ENCODE results near the gene TRABD. TPM values are rescaled to one million over a fixed set of nuclear protein-coding genes. Genes with fewer than 3 reads are reported as not detected.
A peak's percentile ranks its signal among the peaks of the same experiment; 100 is the strongest.

Gene TRABD
- total RNA-seq, 4 donors from 2014 or later: 18.3 to 31.0 (median 22.3) TPM

DNA sequence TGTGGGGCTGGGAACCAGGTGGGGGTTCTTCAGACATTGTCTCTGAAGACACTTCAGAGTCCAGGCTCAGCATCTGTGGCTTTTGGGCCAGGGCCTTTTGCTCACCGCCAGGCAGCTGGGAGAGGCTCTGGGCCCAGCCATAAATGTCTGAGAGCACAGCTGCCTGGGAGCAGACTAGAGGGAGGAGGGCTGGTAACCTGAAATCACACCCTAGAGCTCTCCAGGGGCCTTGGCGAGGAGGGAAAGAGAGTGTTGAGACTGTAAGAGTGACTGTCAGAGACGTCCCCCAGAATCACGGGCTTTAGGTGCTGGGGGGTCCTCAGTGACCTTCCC lies 4.1 kb downstream of the TRABD start:
- no peaks in the 10 kb centered on the region for H3K27me3 ChIP-seq
- peak overlapping the region; percentile 68 to 79 (median 76) for H3K27ac ChIP-seq (replicated peaks in 1 of 4)
- H3K36me3 ChIP-seq: peaks cover 5 to 23% (median 19%) of the 10 kb centered on the region in 4 donors
- TF ChIP-seq POLR2A (IDR thresholded peaks at IDR 0.05; ENCODE audit: low read depth) (no peak), EP300 (IDR thresholded peaks at IDR 0.05) (no peak), POLR2AphosphoS5 (IDR thresholded peaks at IDR 0.05) (no peak)
- TF ChIP-seq, protein P1, sequence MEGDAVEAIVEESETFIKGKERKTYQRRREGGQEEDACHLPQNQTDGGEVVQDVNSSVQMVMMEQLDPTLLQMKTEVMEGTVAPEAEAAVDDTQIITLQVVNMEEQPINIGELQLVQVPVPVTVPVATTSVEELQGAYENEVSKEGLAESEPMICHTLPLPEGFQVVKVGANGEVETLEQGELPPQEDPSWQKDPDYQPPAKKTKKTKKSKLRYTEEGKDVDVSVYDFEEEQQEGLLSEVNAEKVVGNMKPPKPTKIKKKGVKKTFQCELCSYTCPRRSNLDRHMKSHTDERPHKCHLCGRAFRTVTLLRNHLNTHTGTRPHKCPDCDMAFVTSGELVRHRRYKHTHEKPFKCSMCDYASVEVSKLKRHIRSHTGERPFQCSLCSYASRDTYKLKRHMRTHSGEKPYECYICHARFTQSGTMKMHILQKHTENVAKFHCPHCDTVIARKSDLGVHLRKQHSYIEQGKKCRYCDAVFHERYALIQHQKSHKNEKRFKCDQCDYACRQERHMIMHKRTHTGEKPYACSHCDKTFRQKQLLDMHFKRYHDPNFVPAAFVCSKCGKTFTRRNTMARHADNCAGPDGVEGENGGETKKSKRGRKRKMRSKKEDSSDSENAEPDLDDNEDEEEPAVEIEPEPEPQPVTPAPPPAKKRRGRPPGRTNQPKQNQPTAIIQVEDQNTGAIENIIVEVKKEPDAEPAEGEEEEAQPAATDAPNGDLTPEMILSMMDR (IDR thresholded peaks at IDR 0.05): no peak
- peak overlapping the region; percentile 42 to 61 (median 52) for H3K4me3 ChIP-seq
- no peak for DNase-seq (ENCODE audit: extremely low spot score)
- intact Hi-C loops (cut with DNase I): no loop called here
- WGBS: 18% methylated on average over 4 of the region's 4 CpGs
- no peaks in the 10 kb centered on the region for H3K9me3 ChIP-seq
- H3K4me1 ChIP-seq: peaks cover 39 to 71% (median 57%) of the 10 kb centered on the region in 4 donors

DNA sequence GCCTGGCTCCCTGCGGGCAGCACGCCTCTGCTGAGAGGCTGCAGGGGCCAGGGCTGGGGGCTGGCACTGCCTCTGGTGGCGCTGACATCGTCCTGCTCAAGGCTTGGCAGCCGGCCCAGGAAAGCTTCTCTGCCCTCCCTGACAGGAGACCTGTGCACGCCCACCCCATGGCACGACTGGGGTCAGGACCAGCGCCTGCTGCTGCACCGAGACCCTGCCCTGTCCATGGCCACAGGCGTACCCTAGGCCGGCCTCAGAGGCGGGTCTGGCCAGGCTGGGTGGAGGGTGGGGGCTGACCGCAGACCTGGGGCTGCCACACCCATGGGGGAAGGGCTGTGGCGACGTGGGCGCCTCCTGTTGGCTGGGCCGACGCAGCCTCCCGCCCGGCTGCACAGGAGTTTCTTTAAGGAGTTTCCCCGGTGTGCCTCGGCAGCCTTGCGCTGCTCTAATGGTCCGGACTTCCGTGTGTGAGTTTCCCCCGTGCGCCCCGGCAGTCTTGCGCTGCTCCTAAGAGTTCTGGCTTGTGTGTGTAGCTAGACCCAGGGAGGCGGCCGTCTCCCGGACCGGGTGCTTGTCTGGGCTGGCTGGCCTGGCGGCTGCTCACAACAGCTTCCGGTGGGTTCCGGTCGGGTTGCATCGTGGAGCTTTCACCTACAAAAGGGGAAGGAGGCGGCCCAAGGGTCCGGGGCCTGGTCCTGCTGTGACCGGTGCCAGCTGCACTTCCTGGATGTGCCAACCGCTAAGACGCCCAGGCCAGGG lies 4.6 kb downstream of the TRABD start:
- peak; percentile 93 for DNase-seq (ENCODE audit: extremely low spot score)
- H3K4me3 ChIP-seq: peak overlapping the region; percentile 42 to 61 (median 52)
- H3K27ac ChIP-seq (replicated peaks in 1 of 4): peak overlapping the region; percentile 68 to 79 (median 76)
- no peaks in the 10 kb centered on the region for H3K27me3 ChIP-seq
- intact Hi-C loops (cut with DNase I): no loop called here
- 24% methylated on average over 19 of the region's 43 CpGs for WGBS
- H3K36me3 ChIP-seq: peaks cover 5 to 28% (median 25%) of the 10 kb centered on the region in 4 donors
- H3K9me3 ChIP-seq: no peaks in the 10 kb centered on the region
- H3K4me1 ChIP-seq: peaks cover 34 to 66% (median 52%) of the 10 kb centered on the region in 4 donors
- TF ChIP-seq EP300 (IDR thresholded peaks at IDR 0.05) (no peak), POLR2A (IDR thresholded peaks at IDR 0.05; ENCODE audit: low read depth) (no peak), POLR2AphosphoS5 (IDR thresholded peaks at IDR 0.05) (peak; percentile 52 to 74)
- TF ChIP-seq, protein P1 (IDR thresholded peaks at IDR 0.05): peak; percentile 29 to 45 (median 42)

DNA sequence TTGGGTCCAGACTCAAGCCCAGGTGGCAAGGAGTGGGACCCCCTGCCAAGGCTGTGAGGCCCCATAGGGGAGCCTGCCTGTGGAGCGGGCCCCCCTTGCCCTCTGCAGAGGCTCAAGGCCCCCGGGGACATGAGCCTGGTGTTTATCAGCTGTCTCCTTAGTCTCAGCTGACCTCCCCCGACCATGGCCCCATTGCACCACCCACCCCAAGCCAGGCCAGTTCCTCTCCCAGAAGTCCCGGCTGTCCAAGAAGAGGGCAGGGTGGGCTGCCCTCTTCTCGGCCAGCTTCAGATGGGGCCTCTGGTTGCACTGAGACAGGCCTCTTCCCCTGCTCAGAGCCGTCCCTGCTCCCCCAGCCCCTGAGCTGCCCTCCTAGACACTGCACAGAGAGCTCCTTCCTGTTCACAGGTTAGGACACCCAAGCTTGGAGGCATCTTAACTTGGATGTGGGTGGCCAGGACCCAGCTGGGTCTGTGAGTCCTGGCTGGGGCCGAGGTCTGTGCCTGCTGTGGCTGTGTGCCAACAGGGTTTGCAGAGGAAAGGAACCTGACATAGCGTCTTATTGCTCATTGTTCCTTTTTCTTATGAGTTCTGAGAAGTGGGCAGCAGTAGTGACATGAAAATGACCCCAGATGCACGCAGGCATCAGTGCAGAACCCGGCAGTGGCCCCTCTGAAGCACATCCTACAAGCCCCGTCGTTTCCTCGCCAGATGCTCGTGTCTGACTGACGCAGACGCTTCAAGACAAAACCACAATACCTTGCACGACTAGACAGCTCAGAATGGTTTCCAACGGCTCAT lies 5.4 kb downstream of the TRABD start:
- H3K9me3 ChIP-seq: no peaks in the 10 kb centered on the region
- TF ChIP-seq EP300 (IDR thresholded peaks at IDR 0.05): no peak
- TF ChIP-seq, protein P1 (IDR thresholded peaks at IDR 0.05): no peak
- no peak for TF ChIP-seq POLR2AphosphoS5 (IDR thresholded peaks at IDR 0.05)
- TF ChIP-seq POLR2A (IDR thresholded peaks at IDR 0.05; ENCODE audit: low read depth): no peak
- H3K4me3 ChIP-seq: peak overlapping the region; percentile 42 to 61 (median 52)
- 67% methylated on average over 17 of the region's 18 CpGs for WGBS
- no peaks in the 10 kb centered on the region for H3K27me3 ChIP-seq
- H3K27ac ChIP-seq (replicated peaks in 1 of 4): peak overlapping the region; percentile 68 to 79 (median 76)
- intact Hi-C loops (cut with DNase I): no loop called here
- H3K36me3 ChIP-seq: peaks cover 5 to 35% (median 31%) of the 10 kb centered on the region in 4 donors
- H3K4me1 ChIP-seq: peaks cover 34 to 64% (median 50%) of the 10 kb centered on the region in 4 donors
- no peak for DNase-seq (ENCODE audit: extremely low spot score)

DNA sequence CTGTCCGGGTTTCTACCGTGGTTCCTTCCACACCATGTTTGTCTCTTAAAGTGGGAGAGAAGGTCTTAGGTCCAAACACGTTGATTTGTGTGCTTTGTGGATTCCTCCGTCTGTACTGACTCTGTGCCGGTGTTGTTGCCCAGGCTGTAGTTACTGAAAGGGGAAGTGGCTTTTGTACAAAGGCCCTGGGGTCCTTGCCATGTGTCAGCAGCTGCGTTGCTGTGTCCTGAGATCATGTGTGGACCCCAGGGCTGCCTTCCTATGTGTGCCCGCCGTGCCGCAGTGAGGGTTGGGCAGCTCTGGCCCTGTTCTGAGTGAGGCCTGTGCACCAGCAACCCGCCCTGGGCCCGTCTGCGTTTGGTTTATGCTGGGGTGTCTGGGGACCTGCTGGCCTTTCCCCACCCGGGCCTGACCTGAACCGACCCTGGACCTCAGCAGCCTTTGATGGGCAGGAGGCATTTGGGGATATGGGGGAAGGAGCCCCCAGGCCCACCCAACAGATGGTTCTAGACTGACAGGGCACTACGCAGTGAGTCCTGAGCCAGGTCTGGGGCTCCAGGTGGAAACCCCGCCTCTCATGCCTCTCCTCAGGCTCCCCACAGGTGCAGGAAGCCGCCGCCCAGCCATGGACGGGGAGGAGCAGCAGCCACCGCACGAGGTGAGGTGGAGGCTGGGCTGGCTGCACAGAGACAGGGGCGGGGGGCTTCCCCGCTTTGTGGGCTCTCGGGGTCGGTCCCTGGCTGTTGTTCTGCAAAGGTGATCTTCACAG lies 6.9 kb downstream of the TRABD start:
- Histone ChIP-seq H3K4me1 (peaks cover 27 to 49% (median 37%) of the 10 kb centered on the region in 4 donors), H3K27me3 (no peaks in the 10 kb centered on the region), H3K4me3 (no peak overlapping the region), H3K27ac (replicated peaks in 1 of 4) (peak overlapping the region in 1 of 4 donors; percentile 3), H3K36me3 (peaks cover 5 to 48% (median 45%) of the 10 kb centered on the region in 4 donors), H3K9me3 (no peaks in the 10 kb centered on the region)
- WGBS: 86% methylated on average over 14 of the region's 25 CpGs
- TF ChIP-seq POLR2AphosphoS5 (IDR thresholded peaks at IDR 0.05) (no peak), EP300 (IDR thresholded peaks at IDR 0.05) (no peak), POLR2A (IDR thresholded peaks at IDR 0.05; ENCODE audit: low read depth) (no peak)
- TF ChIP-seq, protein P1 (IDR thresholded peaks at IDR 0.05): no peak
- intact Hi-C loops (cut with DNase I): no loop called here
- DNase-seq (ENCODE audit: extremely low spot score): no peak

All from esophagus muscularis mucosa (tissue), 4 donors.